ENCODE measurements around the gene FANCC.

DNA sequence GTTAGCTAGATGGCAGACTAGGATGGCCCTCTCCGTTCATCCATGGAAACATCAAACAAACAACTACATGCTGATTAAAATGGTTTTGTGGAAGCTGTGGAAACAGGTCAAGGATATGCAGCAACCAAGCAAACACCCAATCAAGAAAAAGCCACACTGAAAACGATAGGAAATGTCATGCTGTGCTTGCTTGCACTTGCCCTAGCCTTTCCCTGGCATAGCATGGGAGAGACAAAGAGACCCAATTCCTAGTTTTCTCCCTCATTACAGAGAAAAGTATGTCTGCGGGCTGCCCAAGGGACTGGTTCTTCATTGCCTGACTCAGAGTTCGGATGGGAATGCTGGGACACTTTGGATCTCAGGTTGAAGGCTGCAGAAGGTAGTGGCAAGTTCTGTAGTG lies 98.7 kb downstream of the FANCC start:
- no peak for TF ChIP-seq RAD21 (IDR thresholded peaks at IDR 0.05; ENCODE audit: low read depth)
- TF ChIP-seq SRF (IDR thresholded peaks at IDR 0.05; ENCODE audit: low read depth) = no peak
- TF ChIP-seq, protein P1, sequence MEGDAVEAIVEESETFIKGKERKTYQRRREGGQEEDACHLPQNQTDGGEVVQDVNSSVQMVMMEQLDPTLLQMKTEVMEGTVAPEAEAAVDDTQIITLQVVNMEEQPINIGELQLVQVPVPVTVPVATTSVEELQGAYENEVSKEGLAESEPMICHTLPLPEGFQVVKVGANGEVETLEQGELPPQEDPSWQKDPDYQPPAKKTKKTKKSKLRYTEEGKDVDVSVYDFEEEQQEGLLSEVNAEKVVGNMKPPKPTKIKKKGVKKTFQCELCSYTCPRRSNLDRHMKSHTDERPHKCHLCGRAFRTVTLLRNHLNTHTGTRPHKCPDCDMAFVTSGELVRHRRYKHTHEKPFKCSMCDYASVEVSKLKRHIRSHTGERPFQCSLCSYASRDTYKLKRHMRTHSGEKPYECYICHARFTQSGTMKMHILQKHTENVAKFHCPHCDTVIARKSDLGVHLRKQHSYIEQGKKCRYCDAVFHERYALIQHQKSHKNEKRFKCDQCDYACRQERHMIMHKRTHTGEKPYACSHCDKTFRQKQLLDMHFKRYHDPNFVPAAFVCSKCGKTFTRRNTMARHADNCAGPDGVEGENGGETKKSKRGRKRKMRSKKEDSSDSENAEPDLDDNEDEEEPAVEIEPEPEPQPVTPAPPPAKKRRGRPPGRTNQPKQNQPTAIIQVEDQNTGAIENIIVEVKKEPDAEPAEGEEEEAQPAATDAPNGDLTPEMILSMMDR (IDR thresholded peaks at IDR 0.05 in 2 of 3, conservative IDR thresholded peaks at IDR 0.05 in 1 of 3; ENCODE audit: borderline replicate concordance in 1 of 3, insufficient read depth in 1 of 3, low read depth in 2 of 3, low read length in 2 of 3) = no peak
- no peak for TF ChIP-seq YY1 (IDR thresholded peaks at IDR 0.05; ENCODE audit: extremely low read depth, insufficient replicate concordance, low read depth, low read length)
- no peak for TF ChIP-seq MAX (IDR thresholded peaks at IDR 0.05)
- TF ChIP-seq SP1 (IDR thresholded peaks at IDR 0.05; ENCODE audit: low read depth) = no peak
- TF ChIP-seq EZH2 (IDR thresholded peaks at IDR 0.05) = no peak
